Keratinocyte (primary cell): ENCODE data around the gene CNTNAP2. TPM values are rescaled to one million over a fixed set of nuclear protein-coding genes. Genes with fewer than 3 reads are reported as not detected.

Experiments
- DNase-seq: peaks from one replicate; pipeline ENCODE4 v3.0.0-alpha.2; 2011; ENCODE audit warnings: low read depth, missing footprints, low spot score
- FAIRE-seq: peaks from 2 replicates; lab custom pipeline; 2011; peaks lifted over from hg19 to GRCh38; lab: Jason Lieb, UNC
- H2AFZ ChIP-seq: 2 replicates; pipeline ENCODE4 v1.6.0; 2012; ENCODE audit warnings: low read length, control low read depth, inconsistent platforms; ENCODE audit not compliant: control insufficient read depth
- H3K27ac ChIP-seq: 2 replicates; pipeline ENCODE4 v1.5.1; 2011; ENCODE audit warnings: low read length; ENCODE audit not compliant: control insufficient read depth, insufficient read depth
- H3K27me3 ChIP-seq: 3 replicates; pipeline ENCODE4 v1.6.0; 2011; ENCODE audit warnings: low read length; ENCODE audit not compliant: control insufficient read depth, insufficient read depth; ENCODE audit errors: extremely low read depth
- H3K36me3 ChIP-seq, 2 experiments: 2 replicates in 1 of 2; 3 replicates in 1 of 2; pipeline ENCODE4 v1.5.1; 2011; ENCODE audit warnings: low read length in 2 of 2, mild to moderate bottlenecking in 1 of 2; ENCODE audit not compliant: control insufficient read depth in 2 of 2, insufficient read depth in 2 of 2; ENCODE audit errors: extremely low read depth in 1 of 2
- H3K4me1 ChIP-seq: 3 replicates; pipeline ENCODE4 v1.5.1; 2011; ENCODE audit warnings: low read length; ENCODE audit not compliant: control insufficient read depth, insufficient read depth; ENCODE audit errors: extremely low read depth
- H3K4me2 ChIP-seq: 3 replicates; pipeline ENCODE4 v1.6.0; 2011; ENCODE audit warnings: low read depth, low read length; ENCODE audit not compliant: control insufficient read depth, insufficient read depth; ENCODE audit errors: extremely low read depth
- H3K4me3 ChIP-seq, 3 experiments: fragments of 200-600 bp in 1 of 3; sonication (generic) in 1 of 3; 2 replicates in 2 of 3; 3 replicates in 1 of 3; pipeline ENCODE4 v1.5.1; 2011 to 2016; ENCODE audit warnings: low read length in 3 of 3, mild to moderate bottlenecking in 3 of 3, control low read depth in 2 of 3, inconsistent platforms in 1 of 3, low read depth in 1 of 3, mixed read lengths in 1 of 3, mixed run types in 1 of 3, moderate library complexity in 1 of 3; ENCODE audit not compliant: control insufficient read depth in 2 of 3, insufficient read depth in 2 of 3; ENCODE audit errors: extremely low read depth in 1 of 3
- H3K79me2 ChIP-seq: 2 replicates; pipeline ENCODE4 v1.6.0; 2012; ENCODE audit warnings: low read length; ENCODE audit not compliant: control insufficient read depth, insufficient read depth
- H3K9ac ChIP-seq: 3 replicates; pipeline ENCODE4 v1.6.0; 2011; ENCODE audit warnings: low read length; ENCODE audit not compliant: control insufficient read depth, insufficient read depth; ENCODE audit errors: extremely low read depth
- H3K9me1 ChIP-seq: 3 replicates; pipeline ENCODE4 v1.6.0; 2011; ENCODE audit warnings: low read length; ENCODE audit not compliant: control insufficient read depth, insufficient read depth; ENCODE audit errors: extremely low read depth
- H3K9me3 ChIP-seq: 2 replicates; pipeline ENCODE4 v1.5.1; 2012; ENCODE audit warnings: low read depth, low read length; ENCODE audit not compliant: control insufficient read depth
- H4K20me1 ChIP-seq: 3 replicates; pipeline ENCODE4 v1.6.0; 2011; ENCODE audit warnings: low read length; ENCODE audit not compliant: control insufficient read depth, insufficient read depth; ENCODE audit errors: extremely low read depth
- EZH2 ChIP-seq: IDR thresholded peaks from one replicate; pipeline ENCODE4 v1.6.1; 2012; ENCODE audit warnings: inconsistent platforms, mild to moderate bottlenecking, low read length, moderate library complexity
- dilution Hi-C: fragments of 300-500 bp; cut with MboI; formaldehyde crosslinking; loops from one replicate; pipeline ENCODE4 v1.7.0; 2020; ENCODE audit warnings: low sequenced_read_pairs; ENCODE audit not compliant: extremely low pct_ligation_motif_present
- polyA plus RNA-seq, 5 experiments: library from polyadenylated mRNA; depleted of rRNA in 3 of 5; stranded (reverse) in 3 of 5; stranded (forward) in 1 of 5; unstranded in 1 of 5; fragments of >200 nt; gene quantifications; 1 replicate in 1 of 5; 2 replicates in 3 of 5; 3 replicates in 1 of 5; pipeline versions ENCODE4 v1.2.1 to v1.2.3, GENCODE V29; 2011 to 2012; ENCODE audit warnings: missing spikeins in 2 of 5, low read depth in 1 of 5, low replicate concordance in 1 of 5
- TF ChIP-seq, protein P1 (sequence below), 3 experiments: IDR thresholded peaks in 1 of 3; conservative IDR thresholded peaks in 1 of 3; optimal IDR thresholded peaks in 1 of 3; 2 replicates in 2 of 3; 3 replicates in 1 of 3; pipeline versions ENCODE3 to v1.5.1; 2011; ENCODE audit warnings: low read length in 3 of 3, mild to moderate bottlenecking in 3 of 3, moderate library complexity in 2 of 3, control low read depth in 1 of 3, inconsistent platforms in 1 of 3; ENCODE audit not compliant: insufficient read depth in 2 of 3; ENCODE audit errors: extremely low read depth in 1 of 3

CNTNAP2 gene
- polyA plus RNA-seq, 1 donor (not counting 4 experiments of a cell fraction or from before 2014, with no cell fraction given): 1.4 TPM

- H4K20me1 ChIP-seq: no peaks in the 10 kb centered on the region
- FAIRE-seq (no peak), DNase-seq (no peak)
- dilution Hi-C loops: no loop called here
- H3K4me3 ChIP-seq: no peak overlapping the region
- H3K79me2 ChIP-seq: no peaks in the 10 kb centered on the region
- H3K4me2 ChIP-seq: no peak overlapping the region
- TF ChIP-seq, protein P1, sequence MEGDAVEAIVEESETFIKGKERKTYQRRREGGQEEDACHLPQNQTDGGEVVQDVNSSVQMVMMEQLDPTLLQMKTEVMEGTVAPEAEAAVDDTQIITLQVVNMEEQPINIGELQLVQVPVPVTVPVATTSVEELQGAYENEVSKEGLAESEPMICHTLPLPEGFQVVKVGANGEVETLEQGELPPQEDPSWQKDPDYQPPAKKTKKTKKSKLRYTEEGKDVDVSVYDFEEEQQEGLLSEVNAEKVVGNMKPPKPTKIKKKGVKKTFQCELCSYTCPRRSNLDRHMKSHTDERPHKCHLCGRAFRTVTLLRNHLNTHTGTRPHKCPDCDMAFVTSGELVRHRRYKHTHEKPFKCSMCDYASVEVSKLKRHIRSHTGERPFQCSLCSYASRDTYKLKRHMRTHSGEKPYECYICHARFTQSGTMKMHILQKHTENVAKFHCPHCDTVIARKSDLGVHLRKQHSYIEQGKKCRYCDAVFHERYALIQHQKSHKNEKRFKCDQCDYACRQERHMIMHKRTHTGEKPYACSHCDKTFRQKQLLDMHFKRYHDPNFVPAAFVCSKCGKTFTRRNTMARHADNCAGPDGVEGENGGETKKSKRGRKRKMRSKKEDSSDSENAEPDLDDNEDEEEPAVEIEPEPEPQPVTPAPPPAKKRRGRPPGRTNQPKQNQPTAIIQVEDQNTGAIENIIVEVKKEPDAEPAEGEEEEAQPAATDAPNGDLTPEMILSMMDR (optimal IDR thresholded peaks at IDR 0.05 in 1 of 3, IDR thresholded peaks at IDR 0.05 in 1 of 3, conservative IDR thresholded peaks at IDR 0.05 in 1 of 3; ENCODE audit: extremely low read depth in 1 of 3, insufficient read depth in 2 of 3, low read length in 3 of 3): no peak
- TF ChIP-seq EZH2: no peak
- H3K9me3 ChIP-seq: peaks cover 2% of the 10 kb centered on the region
- H3K27me3 ChIP-seq: no peaks in the 10 kb centered on the region
- no peak overlapping the region for H3K9ac ChIP-seq
- no peak overlapping the region for H3K27ac ChIP-seq
- no peak overlapping the region for H2AFZ ChIP-seq
- no peaks in the 10 kb centered on the region for H3K36me3 ChIP-seq
- no peaks in the 10 kb centered on the region for H3K9me1 ChIP-seq
- H3K4me1 ChIP-seq: no peaks in the 10 kb centered on the region
These were observed 459.3 kb downstream of the CNTNAP2 start for GRCh38 chr7:146575903-146576302.

DNA sequence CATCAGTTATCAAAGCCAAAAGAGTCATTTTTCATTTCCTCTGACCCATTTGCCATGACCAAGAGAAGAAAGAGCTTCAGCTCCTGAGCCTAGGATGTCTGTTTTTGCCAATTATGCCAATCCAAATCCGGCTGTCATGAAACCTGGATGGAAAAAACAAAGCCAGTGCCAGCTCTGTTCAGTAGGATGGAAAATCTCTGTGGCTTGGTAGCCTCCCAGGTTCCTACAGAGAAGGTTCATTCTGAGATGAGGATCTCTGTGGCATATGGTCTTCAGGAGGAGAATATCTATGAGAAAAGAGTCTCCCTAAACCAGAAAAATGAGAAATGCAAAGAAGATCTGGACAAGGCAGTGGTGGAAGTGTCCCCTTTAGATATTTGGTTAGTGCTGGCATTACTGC, 475.4 kb downstream of the CNTNAP2 start:
- DNase-seq (no peak), FAIRE-seq (no peak)
- Histone ChIP-seq H3K4me1 (no peaks in the 10 kb centered on the region), H3K27me3 (no peaks in the 10 kb centered on the region), H4K20me1 (no peaks in the 10 kb centered on the region), H3K9ac (no peak overlapping the region), H3K9me3 (peaks cover 2% of the 10 kb centered on the region), H3K79me2 (no peaks in the 10 kb centered on the region), H3K4me3 (no peak overlapping the region), H2AFZ (no peak overlapping the region), H3K36me3 (no peaks in the 10 kb centered on the region), H3K9me1 (no peaks in the 10 kb centered on the region), H3K4me2 (no peak overlapping the region), H3K27ac (no peak overlapping the region)
- dilution Hi-C loops: no loop called here
- TF ChIP-seq, protein P1 (optimal IDR thresholded peaks at IDR 0.05 in 1 of 3, IDR thresholded peaks at IDR 0.05 in 1 of 3, conservative IDR thresholded peaks at IDR 0.05 in 1 of 3; ENCODE audit: extremely low read depth in 1 of 3, insufficient read depth in 2 of 3, low read length in 3 of 3): no peak
- no peak for TF ChIP-seq EZH2
